HG03108 (cell line): Measurements from ENCODE around the gene ZNF740.
"Not testable (repeated sequence)": the region's sequence is repeated elsewhere in the genome, so short reads cannot be mapped to it uniquely, and the experiment has no call there.

Source experiments
- ATAC-seq: cut with Tn5 transposase; IDR thresholded peaks from one replicate; pipeline ENCODE4 v1.9.1; 2021; ENCODE audit warnings: moderate library complexity; ENCODE audit not compliant: unreplicated experiment

ZNF740 gene, protein sequence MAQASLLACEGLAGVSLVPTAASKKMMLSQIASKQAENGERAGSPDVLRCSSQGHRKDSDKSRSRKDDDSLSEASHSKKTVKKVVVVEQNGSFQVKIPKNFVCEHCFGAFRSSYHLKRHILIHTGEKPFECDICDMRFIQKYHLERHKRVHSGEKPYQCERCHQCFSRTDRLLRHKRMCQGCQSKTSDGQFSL

DNA sequence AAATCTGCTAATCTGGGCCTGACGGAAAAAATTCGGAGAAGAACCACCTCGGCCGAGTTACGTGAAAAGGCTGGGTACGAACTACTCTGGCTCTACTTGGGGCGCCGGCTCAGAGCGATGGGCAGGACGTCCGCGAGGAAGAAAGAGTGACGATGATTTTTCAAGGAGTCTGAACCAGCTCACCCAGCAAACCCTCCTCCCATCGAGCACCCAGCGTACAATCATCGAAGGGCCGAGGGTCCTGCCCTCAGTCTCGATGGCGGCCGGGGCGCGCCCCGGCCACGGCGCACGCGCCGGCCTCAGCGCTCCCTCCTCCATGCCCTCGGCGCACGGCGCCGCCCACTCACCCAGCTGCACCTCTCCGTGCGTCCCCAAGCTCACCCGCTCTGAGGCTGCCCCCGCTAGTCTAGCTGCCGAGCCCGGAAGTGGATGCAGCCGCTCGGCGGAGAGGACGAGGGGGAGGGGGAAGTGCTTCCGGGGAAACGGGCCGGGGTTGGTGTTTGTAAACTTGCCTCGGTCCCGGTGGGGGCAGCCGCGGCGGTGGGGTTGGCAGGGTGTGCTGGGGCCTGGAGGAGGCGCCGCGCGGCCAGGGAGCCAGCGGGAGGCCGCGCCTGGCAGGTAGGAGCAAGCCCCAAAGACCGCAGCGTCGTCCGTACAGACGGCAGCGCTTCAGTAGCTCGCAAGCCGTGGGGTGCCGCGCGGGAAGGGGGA, at the start of gene ZNF740, which contains the start of gene CSAD:
ZNF740 (plus strand) TSS at position 503 of the 711 bp plus-strand sequence. CDS start 1,262 bp downstream, outside the sequence.
CSAD (minus strand) TSS at position 706 of the 711 bp plus-strand sequence. CDS start 7,455 bp downstream, outside the sequence.
- ATAC-seq, result peak; percentile 91

DNA sequence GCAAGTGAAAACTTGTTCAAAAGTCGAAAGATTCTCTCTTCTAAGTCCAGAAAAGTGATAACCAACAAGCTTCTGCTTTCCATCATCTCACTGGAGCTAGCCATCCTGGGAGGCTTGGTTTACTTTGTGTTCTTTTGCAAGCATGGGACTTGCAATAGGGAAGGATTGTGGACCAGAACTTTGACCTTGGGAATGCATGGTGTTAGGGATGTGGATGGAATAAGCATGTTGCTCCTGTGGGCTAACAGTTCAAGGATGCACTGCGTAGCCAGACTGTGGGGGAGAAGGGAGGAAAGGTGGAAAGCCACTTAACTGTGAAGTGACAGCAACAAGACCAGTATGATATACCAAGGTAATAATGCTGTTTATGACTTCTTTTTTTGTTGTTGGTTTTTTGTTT, 48.7 kb upstream of the ZNF740 start:
- ATAC-seq, result no peak

DNA sequence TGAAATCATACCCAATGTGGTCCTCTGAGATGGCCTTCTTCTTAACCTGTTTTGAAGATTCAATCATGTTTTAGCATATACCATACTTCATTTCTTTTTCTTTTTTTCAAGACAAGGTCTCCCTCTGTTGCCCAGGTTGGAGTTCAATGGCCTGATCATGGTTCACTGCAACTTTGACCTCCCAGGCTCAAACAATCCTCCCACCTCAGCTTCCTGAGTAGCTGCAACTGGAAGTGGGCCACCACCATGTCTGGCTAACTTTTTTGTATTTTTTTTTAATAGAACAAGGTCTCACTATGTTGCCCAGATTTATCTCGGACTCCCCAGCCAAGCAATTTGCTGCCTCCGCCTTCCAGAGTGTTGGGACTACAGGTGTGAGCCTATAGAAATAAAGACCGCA, 46.8 kb upstream of the ZNF740 start:
- no peak for ATAC-seq

DNA sequence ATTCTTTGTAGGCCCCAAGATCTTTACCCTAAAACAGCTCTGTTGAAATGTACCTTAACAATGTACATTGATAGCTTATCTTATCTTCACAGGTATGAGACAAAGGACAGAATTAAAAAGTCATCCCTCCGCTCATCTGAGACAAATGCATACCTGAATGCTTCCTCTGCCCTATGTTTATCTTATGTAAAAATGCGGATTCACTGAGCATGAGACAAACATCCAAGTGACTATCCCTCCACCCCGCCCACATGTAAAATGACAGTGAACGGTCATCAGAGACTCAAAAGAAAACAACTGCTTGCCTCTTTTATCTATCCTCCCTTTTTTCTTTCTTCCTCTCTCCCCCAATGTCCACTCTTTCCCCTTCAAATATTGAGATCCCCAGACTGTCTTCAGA, 37.2 kb upstream of the ZNF740 start:
- no peak for ATAC-seq

DNA sequence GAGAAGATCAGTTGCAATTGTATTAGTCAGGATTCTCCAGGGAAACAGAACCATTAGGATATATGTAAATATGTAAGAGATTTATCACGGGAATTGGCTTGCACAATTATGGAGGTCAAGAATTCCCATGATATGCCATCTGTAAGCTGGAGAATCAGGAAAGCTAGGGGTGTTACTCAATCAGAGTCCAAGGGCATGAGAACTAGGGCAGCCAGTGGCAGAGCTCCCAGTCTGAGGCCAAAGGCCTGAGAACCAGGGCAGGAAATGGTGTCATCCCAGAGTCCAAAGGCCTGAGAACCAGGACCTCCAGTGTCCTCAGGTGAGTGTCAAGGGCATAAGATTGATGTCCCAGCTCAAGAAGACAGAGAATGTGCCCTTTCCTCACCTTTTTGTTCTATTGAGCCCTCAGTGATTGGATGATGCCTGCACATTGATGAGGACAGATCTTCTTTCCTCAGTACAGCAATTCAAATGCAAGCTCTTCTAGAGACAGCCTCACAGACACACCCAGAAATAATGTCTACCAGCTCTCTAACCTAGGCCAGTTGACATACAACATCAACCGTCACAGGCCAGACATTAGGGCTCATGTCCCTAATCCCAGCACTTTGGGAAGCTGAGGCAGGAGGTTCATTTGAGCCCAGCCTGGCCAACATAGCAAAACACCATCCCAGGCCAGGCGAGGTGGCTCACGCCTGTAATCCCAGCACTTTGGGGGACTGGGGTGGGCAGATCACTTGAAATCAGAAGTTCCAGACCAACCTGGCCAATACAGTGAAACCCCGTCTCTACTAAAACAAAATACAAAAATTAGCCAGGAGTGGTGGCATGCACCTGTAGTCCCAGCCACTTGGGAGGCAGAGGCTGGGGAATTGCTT, 34.9 kb upstream of the ZNF740 start:
- ATAC-seq, result no peak

DNA sequence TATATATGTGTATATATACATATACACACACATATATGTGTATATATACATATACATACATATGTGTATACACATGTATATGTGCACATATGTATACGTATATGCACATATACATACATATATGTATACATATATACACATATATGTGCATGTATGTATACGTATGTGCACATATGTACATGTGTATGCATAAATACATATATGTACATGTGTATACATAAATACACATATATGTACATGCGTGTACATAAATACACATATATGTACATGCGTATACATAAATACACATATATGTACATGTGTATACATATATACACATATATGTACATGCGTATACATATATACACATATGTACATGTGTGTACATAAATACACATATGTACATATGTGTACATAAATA, 33.3 kb upstream of the ZNF740 start:
- no peak for ATAC-seq

DNA sequence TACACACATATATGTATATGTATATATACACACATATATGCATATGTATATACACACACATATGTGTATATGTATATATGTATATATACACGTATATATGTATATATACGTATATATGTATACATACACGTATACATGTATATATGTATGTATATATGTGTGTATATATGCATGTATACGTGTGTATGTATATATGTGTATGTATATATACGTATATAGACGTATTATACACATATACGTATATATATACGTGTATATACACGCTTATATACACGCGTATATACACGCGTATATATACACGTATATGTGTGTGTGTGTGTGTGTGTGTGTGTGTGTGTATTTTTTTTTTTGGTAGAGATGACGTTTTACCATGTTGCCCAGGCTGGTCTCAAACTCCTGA, 32.9 kb upstream of the ZNF740 start:
- no peak for ATAC-seq

DNA sequence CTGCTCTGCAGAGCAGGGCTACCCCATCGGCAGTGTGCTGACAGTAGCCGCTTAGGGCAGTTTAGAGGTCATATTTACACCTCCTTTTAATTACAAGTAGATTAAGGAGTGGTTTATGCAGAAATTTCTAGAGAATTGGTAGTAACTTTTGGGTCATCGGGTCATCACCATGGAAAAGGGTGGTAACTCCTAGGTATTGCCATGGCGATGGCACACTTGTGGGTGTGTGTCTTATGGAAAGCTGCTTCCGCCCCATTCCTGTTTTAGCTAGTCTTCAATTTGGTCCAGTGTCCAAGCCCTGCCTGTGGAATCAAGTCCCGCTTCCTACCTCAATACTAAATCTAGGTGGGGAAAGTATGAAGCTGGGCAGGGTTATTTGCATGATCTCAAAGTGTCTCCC, 29.5 kb upstream of the ZNF740 start:
- ATAC-seq, result no peak

DNA sequence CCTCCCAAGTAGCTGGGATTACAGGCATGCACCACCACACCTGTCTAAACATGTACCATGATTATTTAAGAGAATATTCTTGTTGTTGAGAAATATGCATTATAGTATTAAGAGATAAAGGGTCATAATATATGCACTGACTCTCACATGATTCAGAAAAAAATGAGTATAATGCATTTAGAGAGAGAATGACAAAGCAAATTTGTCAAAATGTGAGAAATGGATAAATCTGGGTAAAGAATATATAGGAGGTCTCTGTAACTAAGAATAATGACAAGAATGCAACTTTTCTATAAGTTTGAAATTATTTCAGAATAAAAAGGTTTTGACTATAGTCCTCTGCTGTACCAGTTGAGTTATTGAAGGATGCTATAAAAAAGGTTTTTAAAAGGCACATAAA, 28.1 kb upstream of the ZNF740 start:
- no peak for ATAC-seq

DNA sequence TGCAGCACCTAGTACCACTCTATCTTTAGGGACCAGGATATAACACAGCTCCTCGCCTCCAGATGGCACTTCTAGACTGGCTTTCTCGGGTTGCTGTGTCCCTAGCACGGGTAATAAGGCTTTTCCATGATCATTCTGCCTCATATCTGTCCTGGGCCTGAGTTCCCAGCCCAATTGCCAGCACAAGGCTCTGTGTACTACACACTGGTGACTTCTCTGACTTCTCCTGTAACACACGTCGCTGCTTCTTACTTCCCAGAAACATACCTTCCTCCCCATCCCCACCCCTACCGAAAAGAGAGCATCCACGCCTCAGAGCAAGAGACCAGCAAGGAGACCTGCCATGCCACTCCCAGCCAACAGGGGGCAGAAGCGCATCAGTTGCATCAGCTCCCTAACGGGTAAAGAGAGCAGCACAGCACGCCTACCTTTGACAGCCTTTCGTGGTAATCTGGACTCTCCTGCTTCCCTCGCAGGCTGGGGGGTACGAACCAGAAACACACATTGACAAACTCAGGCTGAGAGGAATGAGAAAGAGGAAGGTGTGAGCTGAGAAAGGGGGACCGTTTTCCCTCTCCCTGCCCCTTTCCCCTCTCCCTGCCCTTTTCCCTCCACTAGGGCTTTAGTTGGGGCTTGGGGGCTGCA, 21.2 kb upstream of the ZNF740 start:
- ATAC-seq, result peak; percentile 81

DNA sequence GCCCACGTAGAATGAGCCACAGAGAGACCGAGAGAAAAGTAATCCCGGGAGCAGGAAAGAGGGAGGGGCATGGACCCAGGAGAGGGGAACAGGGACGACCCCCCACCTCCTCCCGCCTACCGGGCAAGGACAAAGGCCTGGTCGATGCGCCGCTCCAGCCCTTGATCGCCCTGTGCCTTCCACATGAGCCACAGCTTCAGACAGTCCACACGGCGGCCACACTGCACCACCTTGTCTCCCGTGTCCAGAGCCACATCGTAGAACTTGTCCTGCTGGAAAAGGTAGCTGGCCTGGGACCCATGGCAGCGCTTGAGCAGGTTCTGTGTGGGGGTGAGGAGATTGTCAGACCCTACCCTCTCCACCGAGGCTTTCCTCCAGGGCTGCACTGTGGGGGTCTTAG, 20.5 kb upstream of the ZNF740 start:
- no peak for ATAC-seq

DNA sequence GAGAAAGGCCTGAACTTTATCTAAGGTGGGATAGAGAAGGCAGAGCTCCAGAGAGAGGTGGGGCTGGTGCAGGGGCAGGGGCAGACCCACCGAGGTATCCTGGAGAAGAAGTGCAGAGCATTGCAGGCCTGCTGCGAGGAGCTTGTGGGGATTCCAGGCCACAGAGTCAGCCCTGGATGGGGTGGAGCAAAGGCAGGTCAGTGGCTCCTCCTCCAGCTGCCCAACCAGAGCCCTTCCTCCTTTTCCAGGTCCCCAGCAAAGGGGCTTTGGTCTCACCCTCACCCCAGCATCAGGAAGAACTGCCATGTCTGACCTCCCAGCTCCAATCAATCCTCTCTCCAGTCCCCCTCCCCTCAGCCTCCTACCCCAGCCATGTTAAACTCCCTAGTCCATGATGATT, 19.8 kb upstream of the ZNF740 start:
- no peak for ATAC-seq

DNA sequence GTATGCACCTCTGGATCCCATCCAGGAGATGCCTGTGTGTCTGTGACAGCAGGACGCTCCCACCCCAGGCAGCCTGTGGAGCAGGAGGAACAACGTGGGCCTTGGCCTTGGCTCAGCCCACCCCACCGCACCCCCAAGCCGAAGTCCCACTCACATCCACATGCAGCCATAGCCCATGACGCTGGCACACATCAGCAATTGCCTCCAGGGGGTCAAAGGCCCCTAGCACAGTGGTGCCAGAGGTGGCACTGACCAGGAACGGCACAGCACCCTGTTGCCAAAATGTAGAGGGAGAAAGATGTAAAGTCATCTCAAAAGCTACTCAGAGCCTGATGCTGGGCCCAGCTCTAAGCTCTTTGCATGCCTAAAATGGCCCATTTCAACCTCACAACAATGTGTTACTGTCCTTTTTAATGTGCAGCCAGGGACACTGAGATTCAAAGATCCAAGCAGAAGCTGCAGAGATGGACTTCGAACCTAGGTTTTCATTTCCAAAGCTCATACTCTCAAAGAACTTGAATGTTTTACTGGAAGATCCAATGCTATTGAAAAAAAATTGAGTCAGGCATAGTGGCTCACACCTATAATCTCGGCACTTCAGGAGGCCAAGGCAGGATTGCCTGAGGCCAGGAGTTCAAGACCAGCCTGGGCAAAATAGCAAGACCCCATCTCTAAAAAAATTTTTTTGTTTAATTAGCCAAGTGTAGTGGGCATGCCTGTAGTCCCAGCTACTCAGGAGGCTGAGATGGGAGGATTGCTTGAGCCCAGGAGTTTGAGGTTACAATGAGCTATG, 19.2 kb upstream of the ZNF740 start:
- ATAC-seq, result no peak

DNA sequence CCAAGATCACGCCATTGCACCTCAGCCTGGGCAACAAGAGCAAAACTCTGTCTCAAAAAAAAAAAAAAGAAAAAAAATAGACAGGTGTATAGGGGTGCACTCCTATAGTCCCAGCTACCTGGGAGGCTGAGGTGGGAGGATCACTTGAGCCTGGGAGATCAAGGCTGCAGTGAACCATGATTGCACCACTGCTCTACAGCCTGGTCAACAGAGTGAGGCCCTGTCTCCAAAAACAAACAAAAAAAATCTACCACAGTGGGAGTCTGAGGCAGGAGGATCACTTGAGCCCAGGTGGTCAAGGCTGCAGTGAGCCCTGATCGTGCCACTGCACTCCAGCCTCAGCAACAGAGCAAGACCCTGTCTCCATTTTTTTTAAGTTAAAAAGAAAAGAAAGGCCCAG, 17.5 kb upstream of the ZNF740 start:
- not testable (repeated sequence) for ATAC-seq

DNA sequence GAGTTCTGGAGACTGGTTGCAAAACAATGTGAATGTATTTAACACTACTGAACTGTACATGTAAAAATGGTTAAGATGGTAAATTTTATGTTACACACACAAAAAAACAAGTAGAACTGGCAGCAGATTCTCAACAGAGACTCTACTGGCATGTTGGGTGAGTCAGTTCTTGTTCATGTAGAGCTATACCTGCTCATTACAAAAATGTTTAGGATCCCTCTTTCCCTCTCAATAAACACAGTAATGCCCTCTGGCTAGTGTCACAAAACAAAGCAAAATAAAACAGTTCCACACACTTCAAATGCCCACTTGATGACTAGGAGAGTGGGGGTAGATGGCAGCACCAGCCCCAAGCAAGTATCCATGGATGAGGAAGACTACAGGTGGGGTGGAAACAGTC, 13.7 kb upstream of the ZNF740 start:
- ATAC-seq, result no peak

DNA sequence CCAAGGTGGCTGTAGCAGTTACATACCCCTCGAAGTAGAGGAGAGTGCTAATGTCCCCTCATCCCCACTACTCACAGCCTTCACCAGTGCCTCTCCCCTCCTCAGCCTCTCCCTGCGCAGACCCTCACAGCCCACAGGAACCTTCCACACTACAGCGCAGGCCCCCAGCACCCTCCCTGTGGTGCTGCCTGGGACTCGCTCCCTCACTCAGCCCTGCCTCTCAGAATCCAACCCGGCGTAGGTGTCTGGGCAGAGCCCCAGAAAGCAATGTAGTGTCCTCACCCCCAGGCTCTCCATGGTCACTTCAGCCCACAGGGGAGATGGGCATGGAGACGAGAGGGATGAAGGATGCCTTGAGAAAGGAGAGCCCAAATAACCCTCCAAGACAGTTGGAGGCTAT, 10.9 kb upstream of the ZNF740 start:
- no peak for ATAC-seq

DNA sequence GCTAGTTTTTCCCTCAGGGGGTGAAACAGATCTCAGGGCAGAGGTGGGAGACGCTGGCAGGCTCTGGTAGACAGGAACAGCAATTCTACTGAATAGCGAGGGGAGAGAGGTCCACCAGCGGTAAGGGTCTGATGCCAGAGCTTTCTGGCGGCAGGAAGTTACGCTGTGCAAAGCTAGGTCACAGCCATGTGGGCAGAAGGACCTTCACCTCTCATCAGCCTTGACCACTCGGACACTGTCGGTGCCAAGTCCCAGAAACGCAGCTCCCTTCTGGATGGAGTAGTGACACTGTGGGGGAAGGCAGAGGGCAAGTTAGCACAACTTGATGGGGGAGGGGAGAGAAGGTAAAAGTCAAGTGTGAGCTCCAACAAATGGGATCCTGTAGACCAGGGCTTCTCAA, 10.3 kb upstream of the ZNF740 start:
- ATAC-seq, result no peak

DNA sequence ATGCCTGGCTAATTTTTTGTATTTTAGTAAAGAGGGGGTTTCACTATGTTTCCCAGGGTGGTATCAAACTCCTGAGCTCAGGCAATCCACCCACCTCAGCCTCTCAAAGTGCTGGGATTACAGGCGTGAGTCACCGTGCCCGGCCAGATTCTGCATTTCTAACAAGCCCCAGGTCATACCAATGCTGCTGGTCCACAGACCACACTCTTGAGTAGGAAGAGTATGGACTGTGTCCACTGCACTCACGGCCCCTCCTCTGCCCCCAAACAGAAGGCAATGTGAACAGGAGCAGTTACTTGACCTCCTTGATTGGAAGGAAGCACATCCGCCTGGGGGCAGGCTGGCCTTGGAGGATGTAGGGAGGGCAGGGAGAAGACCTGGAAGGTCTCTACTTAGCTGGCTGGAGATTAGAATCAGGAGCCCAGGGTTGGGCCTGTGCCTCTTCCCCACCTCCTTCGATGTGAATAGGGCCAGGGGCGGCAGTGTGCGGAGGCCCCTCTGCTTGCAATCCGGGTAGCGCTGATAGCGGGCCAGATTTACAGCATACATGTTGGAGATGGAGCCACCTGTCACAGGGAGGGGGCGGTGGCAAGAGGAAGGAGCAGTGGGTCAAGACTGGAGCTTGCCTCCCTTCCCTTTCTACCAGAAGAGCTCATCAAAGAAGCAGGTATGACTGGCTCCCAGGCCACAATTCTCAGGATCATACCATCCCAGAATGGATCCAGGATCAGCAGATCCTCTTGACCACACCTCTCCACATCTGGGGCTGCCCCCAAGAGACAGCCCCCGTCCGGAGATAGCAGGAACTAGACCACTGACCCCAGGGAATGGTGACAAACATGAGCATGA, 9.4 kb upstream of the ZNF740 start:
- no peak for ATAC-seq

DNA sequence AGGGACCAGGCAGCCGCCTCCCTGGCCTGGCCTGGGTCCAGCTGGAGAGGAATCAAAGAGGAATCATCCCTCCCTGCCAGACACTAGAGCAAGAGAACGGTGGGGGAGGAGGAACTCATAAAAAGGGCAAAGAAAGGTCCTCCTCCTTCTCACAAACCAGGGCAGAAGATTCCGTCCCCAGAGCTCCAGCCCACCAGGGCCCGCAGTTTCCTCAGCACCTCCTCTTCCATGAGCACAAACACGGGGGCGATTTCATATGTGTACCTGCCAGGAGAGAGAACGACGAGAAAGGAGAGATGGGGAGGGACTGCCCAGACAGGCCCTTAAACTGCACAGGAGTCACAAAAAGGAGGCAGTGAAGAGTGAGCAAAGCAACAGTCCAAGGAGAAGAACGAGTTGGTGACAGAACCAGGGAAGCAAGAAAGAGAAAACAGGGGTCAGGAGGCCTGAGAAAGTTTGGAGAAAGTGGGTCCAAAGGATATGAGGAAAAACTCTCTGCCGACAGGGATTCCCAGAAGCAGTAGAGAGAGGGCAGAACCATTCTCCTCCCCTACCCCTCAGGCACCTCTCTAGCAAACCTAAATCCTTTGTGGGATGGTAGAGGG, 8.7 kb upstream of the ZNF740 start:
- ATAC-seq, result no peak
